Measurements from ENCODE around the gene PALMD.

DNA sequence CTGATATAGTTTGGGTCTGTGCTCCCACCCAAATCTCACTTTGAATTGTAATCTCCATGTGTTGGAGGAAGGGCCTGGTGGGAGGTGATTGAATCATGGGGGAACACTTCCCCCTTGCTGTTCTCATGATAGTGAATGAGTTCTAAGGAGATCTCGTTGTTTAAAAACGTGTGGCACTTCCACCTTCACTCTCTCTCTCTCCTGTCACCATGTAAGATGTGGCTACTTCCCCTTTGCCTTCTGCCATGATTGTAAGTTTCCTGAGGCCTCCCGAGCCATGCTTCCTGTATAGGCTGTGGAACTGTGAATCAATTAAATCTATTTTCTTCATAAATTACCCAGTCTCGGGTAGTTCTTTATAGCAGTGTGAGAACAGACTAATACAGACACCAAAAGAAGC is 80.1 kb downstream of the PALMD start:
- TF ChIP-seq, protein P1, sequence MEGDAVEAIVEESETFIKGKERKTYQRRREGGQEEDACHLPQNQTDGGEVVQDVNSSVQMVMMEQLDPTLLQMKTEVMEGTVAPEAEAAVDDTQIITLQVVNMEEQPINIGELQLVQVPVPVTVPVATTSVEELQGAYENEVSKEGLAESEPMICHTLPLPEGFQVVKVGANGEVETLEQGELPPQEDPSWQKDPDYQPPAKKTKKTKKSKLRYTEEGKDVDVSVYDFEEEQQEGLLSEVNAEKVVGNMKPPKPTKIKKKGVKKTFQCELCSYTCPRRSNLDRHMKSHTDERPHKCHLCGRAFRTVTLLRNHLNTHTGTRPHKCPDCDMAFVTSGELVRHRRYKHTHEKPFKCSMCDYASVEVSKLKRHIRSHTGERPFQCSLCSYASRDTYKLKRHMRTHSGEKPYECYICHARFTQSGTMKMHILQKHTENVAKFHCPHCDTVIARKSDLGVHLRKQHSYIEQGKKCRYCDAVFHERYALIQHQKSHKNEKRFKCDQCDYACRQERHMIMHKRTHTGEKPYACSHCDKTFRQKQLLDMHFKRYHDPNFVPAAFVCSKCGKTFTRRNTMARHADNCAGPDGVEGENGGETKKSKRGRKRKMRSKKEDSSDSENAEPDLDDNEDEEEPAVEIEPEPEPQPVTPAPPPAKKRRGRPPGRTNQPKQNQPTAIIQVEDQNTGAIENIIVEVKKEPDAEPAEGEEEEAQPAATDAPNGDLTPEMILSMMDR (IDR thresholded peaks at IDR 0.05), result no peak
- TF ChIP-seq POLR2A (IDR thresholded peaks at IDR 0.05), result no peak
